GM12865 (cell line): Measurements from ENCODE around the gene ZNF730.
"Not testable (repeated sequence)": the region's sequence is repeated elsewhere in the genome, so short reads cannot be mapped to it uniquely, and the experiment has no call there.

Source experiments
- DNase-seq: peaks from one replicate; pipeline ENCODE4 v3.0.0; 2010; ENCODE audit warnings: low read depth
- H3K4me3 ChIP-seq: 2 replicates; pipeline ENCODE4 v1.5.1; 2011; ENCODE audit warnings: mild to moderate bottlenecking, low read depth, low read length, control low read depth
- TF ChIP-seq, protein P1 (sequence below): IDR thresholded peaks from 2 replicates; pipeline ENCODE4 v1.5.1; 2011; ENCODE audit warnings: low read length, control low read depth, low read depth, inconsistent platforms; ENCODE audit not compliant: insufficient read depth; ENCODE audit errors: missing control alignments

Gene ZNF730

DNA sequence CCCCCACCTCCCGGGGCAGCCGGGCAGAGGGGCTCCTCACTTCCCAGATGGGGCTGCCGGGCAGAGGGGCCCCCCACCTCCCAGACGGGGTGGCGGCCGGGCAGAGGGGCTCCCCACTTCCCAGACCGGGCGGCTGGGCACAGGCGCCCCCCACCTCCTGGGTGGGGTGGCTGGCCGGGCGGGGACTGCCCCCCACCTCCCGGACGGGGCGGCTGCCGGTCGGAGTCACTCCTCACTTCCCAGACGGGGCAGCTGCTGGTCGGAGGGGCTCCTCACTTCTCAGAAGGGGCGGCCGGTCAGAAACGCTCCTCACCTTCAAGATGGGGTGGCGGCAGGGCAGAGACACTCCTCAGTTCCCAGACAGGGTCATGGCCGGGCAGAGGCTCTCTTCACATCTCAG lies 43.9 kb downstream of the ZNF730 start:
- no peak overlapping the region for H3K4me3 ChIP-seq
- TF ChIP-seq, protein P1, sequence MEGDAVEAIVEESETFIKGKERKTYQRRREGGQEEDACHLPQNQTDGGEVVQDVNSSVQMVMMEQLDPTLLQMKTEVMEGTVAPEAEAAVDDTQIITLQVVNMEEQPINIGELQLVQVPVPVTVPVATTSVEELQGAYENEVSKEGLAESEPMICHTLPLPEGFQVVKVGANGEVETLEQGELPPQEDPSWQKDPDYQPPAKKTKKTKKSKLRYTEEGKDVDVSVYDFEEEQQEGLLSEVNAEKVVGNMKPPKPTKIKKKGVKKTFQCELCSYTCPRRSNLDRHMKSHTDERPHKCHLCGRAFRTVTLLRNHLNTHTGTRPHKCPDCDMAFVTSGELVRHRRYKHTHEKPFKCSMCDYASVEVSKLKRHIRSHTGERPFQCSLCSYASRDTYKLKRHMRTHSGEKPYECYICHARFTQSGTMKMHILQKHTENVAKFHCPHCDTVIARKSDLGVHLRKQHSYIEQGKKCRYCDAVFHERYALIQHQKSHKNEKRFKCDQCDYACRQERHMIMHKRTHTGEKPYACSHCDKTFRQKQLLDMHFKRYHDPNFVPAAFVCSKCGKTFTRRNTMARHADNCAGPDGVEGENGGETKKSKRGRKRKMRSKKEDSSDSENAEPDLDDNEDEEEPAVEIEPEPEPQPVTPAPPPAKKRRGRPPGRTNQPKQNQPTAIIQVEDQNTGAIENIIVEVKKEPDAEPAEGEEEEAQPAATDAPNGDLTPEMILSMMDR, result no peak
- no peak for DNase-seq

DNA sequence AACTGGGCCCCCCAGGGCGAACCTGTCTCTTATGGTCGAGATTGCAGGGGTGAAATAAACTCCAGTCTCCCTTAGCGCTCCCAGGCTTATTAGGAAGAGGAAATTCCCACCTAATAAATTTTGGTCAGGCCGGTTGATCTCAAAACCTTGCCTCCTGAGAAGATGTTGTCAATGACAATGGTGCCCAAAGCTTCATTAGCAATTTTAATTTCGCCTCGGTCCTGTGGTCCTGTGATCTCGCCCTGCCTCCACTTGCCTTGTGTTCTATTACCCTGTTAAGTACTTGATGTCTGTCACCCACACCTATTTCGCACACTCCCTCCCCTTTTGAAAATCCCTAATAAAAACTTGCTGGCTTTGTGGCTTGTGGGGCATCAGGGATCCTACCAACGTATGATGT lies 51.5 kb downstream of the ZNF730 start:
- H3K4me3 ChIP-seq, DNase-seq: not testable (repeated sequence)

DNA sequence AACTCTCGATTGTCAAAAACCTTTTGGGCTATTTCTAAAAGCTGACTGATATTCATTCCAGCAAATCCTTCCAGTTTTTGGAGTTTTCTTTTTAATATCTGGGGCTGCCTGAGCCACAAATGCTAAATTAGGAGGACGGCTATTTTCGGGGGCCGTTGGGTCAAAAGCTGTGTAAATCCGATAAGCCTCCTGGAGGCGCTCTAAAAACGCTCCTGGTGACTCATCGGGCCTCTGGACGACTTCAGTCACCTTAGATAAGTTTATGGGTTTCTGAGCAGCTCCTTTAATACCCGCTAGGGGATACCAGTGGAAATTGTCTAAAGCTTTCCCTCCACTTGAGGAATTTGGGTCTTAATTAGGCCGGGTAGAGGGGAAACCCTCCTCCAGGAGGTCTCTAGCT lies 66.4 kb downstream of the ZNF730 start:
- H3K4me3 ChIP-seq, result no peak overlapping the region
- TF ChIP-seq, protein P1, result no peak
- DNase-seq, result no peak

DNA sequence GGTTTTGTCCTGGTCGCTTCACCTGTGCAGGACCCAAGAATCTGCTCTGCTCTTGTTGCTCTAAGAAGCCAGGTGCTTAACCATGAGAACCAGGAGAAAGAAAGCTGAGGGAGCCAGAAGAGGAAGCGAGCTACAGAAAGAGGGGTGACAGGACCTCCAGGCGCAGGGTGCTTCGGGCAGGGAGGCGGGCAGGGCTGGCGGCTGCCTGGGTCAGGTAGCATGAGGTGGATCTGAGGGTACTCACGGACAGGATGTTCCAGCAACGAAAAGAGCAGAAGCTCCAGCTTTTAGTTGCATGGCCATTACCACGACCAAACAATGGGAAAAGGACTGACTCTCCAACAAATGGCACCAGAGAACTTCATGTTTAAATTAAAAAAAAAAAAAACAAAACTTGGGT lies 73.5 kb downstream of the ZNF730 start:
- TF ChIP-seq, protein P1, result no peak
- no peak overlapping the region for H3K4me3 ChIP-seq
- DNase-seq, result no peak
